Ovary (tissue), 9 donors: Measurements from ENCODE around the gene COA3. TPM values are rescaled to one million over a fixed set of nuclear protein-coding genes. Genes with fewer than 3 reads are reported as not detected.
A peak's percentile ranks its signal among the peaks of the same experiment; 100 is the strongest.
"Not testable (repeated sequence)": the region's sequence is repeated elsewhere in the genome, so short reads cannot be mapped to it uniquely, and the experiment has no call there.

ENCODE experiments used
- DNase-seq, 5 donors: peaks; one replicate each; pipeline ENCODE4 v3.0.0-alpha.2; 2019 to 2020
- H3K27ac ChIP-seq, 2 donors: fragments of 200-600 bp; one replicate each; pipeline versions ENCODE4 v1.5.1 to v1.8.0; 2019 to 2022
- H3K27me3 ChIP-seq: fragments of 200-600 bp; one replicate; pipeline ENCODE4 v1.8.0; 2022
- H3K36me3 ChIP-seq: fragments of 200-600 bp; sonication (generic); one replicate; pipeline ENCODE4 v1.5.1; 2019
- H3K4me1 ChIP-seq: one replicate; pipeline ENCODE4 v1.8.1; 2013; ENCODE audit warnings: mild to moderate bottlenecking, moderate library complexity; ENCODE audit not compliant: insufficient read depth
- H3K4me3 ChIP-seq: fragments of 200-600 bp; sonication (generic); one replicate; pipeline ENCODE4 v1.5.1; 2017
- H3K9me3 ChIP-seq, 2 donors: fragments of 200-600 bp in 1 of 2; sonication (generic) in 1 of 2; one replicate each; pipeline versions ENCODE4 v1.5.1 to v1.8.1; 2013 to 2019; ENCODE audit warnings: mild to moderate bottlenecking in 1 of 2, moderate library complexity in 1 of 2
- EP300 ChIP-seq: sonication (generic); formaldehyde crosslinking; IDR thresholded peaks from one replicate; pipeline ENCODE4 v1.6.1; 2017; ENCODE audit warnings: antibody characterized with exemption
- POLR2A ChIP-seq: fragments of 450-650 bp; IDR thresholded peaks from one replicate; pipeline ENCODE4 v1.6.1; 2017; ENCODE audit warnings: antibody characterized with exemption, mild to moderate bottlenecking, moderate library complexity
- WGBS, 3 donors: extraction: QIAGEN DNeasy Blood & Tissue Kit in 1 of 3; methylation state at CpG; one replicate each; pipeline versions ENCODE4 v1.1.5 to v1.1.7; 2013 to 2017; 5-methylcytosine and 5-hydroxymethylcytosine counted together
- intact Hi-C, 4 donors: fragments of 100-400 bp; cut with DNase I; formaldehyde crosslinking; loops; one replicate each; pipeline versions ENCODE4 v1.11.0 to v1.15.1; 2022 to 2023
- polyA plus RNA-seq, 2 donors: library from polyadenylated mRNA; stranded (reverse); fragments of 200-250 nt in 1 of 2; fragments of 350-450 nt in 1 of 2; fragmentation: Illumina TruSeq in 1 of 2; extraction: RNeasy Lipid Tissue Mini Kit (QIAGEN cat#74804) in 1 of 2; gene quantifications; one replicate each; pipeline ENCODE4 v1.2.3, GENCODE V29; 2013 to 2014
- total RNA-seq, 7 donors: library from RNA; depleted of rRNA in 2 of 7; stranded (reverse); fragments of >200 nt in 2 of 7; fragmentation: NEBNext Ultra II Directional in 3 of 7; extraction: Animal tissue kit (Norgen Biotek cat#: 25700) in 3 of 7; gene quantifications; one replicate each; pipeline versions ENCODE4 v1.1.0 to v1.2.4, GENCODE V29; 2016 to 2023
- TF ChIP-seq, protein P1 (sequence below), 3 donors: fragments of 450-650 bp in 2 of 3; fragments of 200-600 bp in 1 of 3; IDR thresholded peaks; one replicate each; pipeline versions ENCODE4 v1.5.1 to v1.8.0; 2016 to 2022; ENCODE audit warnings: antibody characterized with exemption in 3 of 3, mild to moderate bottlenecking in 1 of 3
- donor health status: DM: no; HTN: no; CAD: no; lungs with moderate emphysema.
- donor health status: DM: no; HTN: no; CAD: no.
- donor health status: Bipolar disorder and iron deficiency.
- donor health status: DM: yes; HTN: yes; CAD: no.
- donor health status: DM: no; HTN: no; CAD: no.
- donor health status: DM: yes; HTN: yes; CAD: no.

COA3 gene
- total and polyA plus RNA-seq, 9 donors: 49.1 to 80.0 (median 64.0) TPM

DNA sequence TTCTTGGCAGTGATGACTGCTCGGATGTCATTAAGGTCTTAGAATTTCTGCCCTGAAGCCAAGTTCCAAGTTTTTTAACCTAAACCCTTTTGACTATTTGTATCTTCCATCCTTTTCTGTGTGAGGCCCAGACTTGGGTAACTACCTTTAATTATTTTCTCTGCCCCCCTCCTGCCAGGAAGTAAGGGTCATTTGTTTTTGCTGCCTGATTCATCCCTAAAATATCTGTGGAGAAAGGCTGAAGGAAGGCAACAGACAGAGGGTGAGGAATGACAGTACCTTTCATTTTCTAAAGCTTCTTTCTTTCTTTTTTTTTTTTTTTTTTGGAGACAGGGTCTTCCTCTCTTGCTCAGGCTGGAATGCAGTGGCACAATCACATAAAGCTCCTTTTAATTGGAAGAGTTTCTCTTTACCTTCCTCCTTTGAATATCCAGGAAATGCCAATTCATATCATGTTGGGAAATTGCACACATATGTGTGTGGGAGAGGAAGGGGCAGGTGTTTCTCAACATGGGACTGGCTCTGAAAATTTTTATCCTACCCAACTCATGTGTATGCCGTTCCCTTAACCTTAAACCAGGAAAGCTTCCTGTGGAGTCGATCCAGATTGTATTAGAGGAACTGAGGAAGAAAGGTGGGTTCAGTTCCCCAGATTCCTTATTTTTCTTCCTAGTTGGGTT lies 24.3 kb downstream of the COA3 start:
- Histone ChIP-seq H3K9me3 (no peaks in the 10 kb centered on the region), H3K4me1 (peaks cover 2% of the 10 kb centered on the region), H3K27ac (peak overlapping the region in 1 of 2 donors; percentile 84), H3K36me3 (no peaks in the 10 kb centered on the region), H3K4me3 (peak overlapping the region; percentile 80), H3K27me3 (no peaks in the 10 kb centered on the region)
- intact Hi-C loops: loop anchor here in 1 of 4 donors (10.0 kb wide), 1 partner anchor 69 kb away; no protein-coding TSS in a partner anchor
- WGBS, 3 donors: 67 to 79% (median 67%) methylated on average over 3 of the region's 3 CpGs
- DNase-seq: no peak
- TF ChIP-seq, protein P1, sequence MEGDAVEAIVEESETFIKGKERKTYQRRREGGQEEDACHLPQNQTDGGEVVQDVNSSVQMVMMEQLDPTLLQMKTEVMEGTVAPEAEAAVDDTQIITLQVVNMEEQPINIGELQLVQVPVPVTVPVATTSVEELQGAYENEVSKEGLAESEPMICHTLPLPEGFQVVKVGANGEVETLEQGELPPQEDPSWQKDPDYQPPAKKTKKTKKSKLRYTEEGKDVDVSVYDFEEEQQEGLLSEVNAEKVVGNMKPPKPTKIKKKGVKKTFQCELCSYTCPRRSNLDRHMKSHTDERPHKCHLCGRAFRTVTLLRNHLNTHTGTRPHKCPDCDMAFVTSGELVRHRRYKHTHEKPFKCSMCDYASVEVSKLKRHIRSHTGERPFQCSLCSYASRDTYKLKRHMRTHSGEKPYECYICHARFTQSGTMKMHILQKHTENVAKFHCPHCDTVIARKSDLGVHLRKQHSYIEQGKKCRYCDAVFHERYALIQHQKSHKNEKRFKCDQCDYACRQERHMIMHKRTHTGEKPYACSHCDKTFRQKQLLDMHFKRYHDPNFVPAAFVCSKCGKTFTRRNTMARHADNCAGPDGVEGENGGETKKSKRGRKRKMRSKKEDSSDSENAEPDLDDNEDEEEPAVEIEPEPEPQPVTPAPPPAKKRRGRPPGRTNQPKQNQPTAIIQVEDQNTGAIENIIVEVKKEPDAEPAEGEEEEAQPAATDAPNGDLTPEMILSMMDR (IDR thresholded peaks at IDR 0.05): no peak
- no peak for TF ChIP-seq EP300
- no peak for TF ChIP-seq POLR2A

DNA sequence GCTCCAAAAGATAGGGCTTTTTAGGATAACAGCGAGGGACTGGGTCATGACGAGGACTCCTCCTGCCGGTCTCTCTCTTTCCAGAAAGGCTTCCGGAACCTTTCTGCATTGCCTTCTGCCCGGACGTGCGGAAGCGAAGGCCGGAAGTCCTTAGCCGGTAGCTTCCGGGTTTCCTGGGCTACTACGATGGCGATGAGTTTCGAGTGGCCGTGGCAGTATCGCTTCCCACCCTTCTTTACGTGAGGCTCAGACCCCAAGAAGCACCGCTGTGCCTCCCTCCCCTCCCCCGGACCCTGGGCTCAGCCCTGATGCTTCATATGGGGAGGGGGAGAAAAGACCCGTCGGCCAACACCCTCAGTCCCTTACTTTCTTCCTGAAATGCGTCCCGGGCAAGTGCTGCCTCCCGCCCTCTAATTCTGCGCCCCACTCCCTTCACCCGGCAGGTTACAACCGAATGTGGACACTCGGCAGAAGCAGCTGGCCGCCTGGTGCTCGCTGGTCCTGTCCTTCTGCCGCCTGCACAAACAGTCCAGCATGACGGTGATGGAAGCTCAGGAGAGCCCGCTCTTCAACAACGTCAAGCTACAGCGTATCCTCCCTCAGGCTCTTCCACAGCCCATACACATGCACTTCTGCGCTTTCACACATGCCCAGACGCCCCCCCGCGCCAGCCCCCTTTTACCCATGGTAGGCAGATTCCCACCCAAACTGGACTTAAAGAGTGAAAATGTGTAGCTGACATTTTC lies 25.0 kb downstream of the COA3 start, which contains the start of gene VPS25:
Gene VPS25, plus strand, starts transcription at position 160 of the 746 bp plus-strand sequence. Its CDS starts 27 bp downstream, at position 187.
- TF ChIP-seq, protein P1 (IDR thresholded peaks at IDR 0.05): peak in 1 of 3 donors; percentile 19
- TF ChIP-seq POLR2A (peak; percentile 75), EP300 (no peak)
- 0 to 1% (median 0%) methylated on average over 39 of the region's 39 CpGs for WGBS, 3 donors
- Histone ChIP-seq H3K4me3 (peak within 1 kb of the TSS; percentile 80), H3K9me3 (no peaks in the 10 kb centered on the region), H3K27ac (peak within 1 kb of the TSS; percentile 48 to 84), H3K4me1 (peaks cover 2% of the 10 kb centered on the region), H3K27me3 (no peaks in the 10 kb centered on the region), H3K36me3 (no peaks in the 10 kb centered on the region)
- peak; percentile 74 to 85 (median 77) for DNase-seq
- intact Hi-C loops: loop anchor here in 1 of 4 donors (10.0 kb wide), 1 partner anchor 69 kb away; no protein-coding TSS in a partner anchor

DNA sequence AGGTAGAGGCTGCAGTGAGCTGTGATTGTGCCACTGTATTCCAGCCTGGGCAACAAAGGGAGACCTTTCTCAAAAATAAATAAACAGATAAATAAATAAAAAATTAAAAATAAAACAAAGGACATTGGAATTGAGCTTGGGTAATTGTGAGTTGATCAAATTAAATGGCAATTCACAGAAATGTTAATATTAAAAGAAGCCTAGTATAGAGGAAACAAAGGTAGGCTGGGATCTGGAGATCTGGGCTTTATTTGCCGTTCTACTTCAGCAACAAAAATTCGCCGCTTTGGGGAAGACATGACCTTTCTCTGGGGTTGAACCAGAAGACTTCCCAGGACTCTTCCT lies 25.6 kb downstream of the COA3 start:
- WGBS, 3 donors: 0 to 4% (median 3%) methylated on average over 3 of the region's 3 CpGs
- intact Hi-C loops: loop anchor here in 1 of 4 donors (10.0 kb wide), 1 partner anchor 68 kb away; no protein-coding TSS in a partner anchor
- Histone ChIP-seq H3K36me3 (no peaks in the 10 kb centered on the region), H3K4me3 (peak overlapping the region; percentile 80), H3K9me3 (no peaks in the 10 kb centered on the region), H3K27me3 (no peaks in the 10 kb centered on the region), H3K4me1 (peaks cover 2% of the 10 kb centered on the region), H3K27ac (peak overlapping the region; percentile 48 to 84)
- no peak for TF ChIP-seq POLR2A
- DNase-seq: no peak

DNA sequence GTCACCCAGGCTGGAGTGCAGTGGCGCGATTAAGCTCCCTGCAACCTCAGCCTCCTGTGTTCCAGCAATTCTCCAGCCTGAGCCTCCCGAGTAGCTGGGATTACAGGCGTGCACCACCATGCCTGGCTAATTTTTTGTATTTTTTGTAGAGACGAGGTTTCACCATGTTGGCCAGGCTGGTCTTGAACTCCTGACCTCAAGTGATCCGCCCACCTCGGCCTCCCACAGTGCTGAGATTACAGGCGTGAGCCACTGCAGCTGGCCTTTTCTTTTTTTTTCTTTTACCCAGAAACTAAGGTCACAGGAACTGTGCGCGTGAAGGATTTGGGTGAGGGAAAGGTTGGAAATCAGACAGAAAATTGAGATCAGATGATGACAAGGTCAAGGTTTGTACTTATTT lies 28.5 kb downstream of the COA3 start:
- WGBS, 3 donors: 41 to 56% (median 46%) methylated on average over 10 of the region's 10 CpGs
- H3K27ac ChIP-seq, H3K9me3 ChIP-seq, H3K4me3 ChIP-seq, H3K27me3 ChIP-seq, DNase-seq, H3K36me3 ChIP-seq, H3K4me1 ChIP-seq: not testable (repeated sequence)
- intact Hi-C loops: loop anchor here in 2 of 4 donors (10.0 kb wide), 2 partner anchors 65 to 185 kb away; no protein-coding TSS in a partner anchor

DNA sequence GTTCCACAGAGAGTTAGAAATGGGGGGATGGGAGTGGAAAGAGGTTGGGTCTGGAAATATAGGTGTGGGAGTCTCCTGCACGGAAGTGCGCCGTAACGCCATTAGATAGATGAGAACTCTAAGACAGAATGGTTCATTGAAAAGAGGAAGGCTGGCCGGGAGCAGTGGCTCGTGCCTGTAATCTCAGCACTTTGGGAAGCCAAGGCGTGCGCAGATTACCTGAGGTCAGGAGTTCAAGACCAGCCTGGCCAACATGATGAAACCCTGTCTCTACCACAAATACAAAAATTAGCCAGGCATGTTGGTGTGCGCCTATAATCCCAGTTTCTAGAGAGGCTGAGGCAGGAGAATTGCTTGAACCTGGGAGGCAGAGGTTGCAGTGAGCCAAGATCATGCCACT lies 30.5 kb downstream of the COA3 start:
- H3K9me3 ChIP-seq, H3K36me3 ChIP-seq, H3K4me3 ChIP-seq, DNase-seq, H3K27ac ChIP-seq, H3K4me1 ChIP-seq, H3K27me3 ChIP-seq: not testable (repeated sequence)
- WGBS, 3 donors: 44 to 47% (median 46%) methylated on average over 9 of the region's 9 CpGs
- intact Hi-C loops: loop anchor here in 1 of 4 donors (10.0 kb wide), 1 partner anchor 183 kb away; no protein-coding TSS in a partner anchor
